GM12878 (cell line): ENCODE data around the gene GMDS. TPM values are rescaled to one million over a fixed set of nuclear protein-coding genes. Genes with fewer than 3 reads are reported as not detected.

Experiments used
- ATAC-seq: fragments of 200-7000 bp; cut with Tn5 transposase; 3 replicates; pipeline ENCODE4 v1.9.1; 2020; ENCODE audit warnings: mild to moderate bottlenecking, moderate library complexity
- BruUV-seq: library from RNA; stranded (reverse); fragments of 400-500 nt; replicated peaks from 2 replicates; lab custom pipeline; 2021; lab: Mats Ljungman, UMichigan
- CTCF ChIA-PET: fragments of 300-600 bp; sonication (Branson Sonifier 250); formaldehyde crosslinking; extraction: SDS; loops from one replicate; lab custom pipeline; 2021; ENCODE audit warnings: inconsistent platforms; lab: Yijun Ruan, JAX
- POLR2A ChIA-PET: fragments of 350-600 bp; formaldehyde crosslinking; extraction: SDS; loops from one replicate; lab custom pipeline; 2021; ENCODE audit warnings: inconsistent platforms; lab: Charles Lee
- RAD21 ChIA-PET: fragments of 300-600 bp; sonication (Branson Sonifier 250); formaldehyde crosslinking; loops from one replicate; lab custom pipeline; 2023; ENCODE audit warnings: antibody characterized with exemption; ENCODE audit not compliant: unreplicated experiment; lab: Charles Lee
- SMC1A ChIA-PET: fragments of 300-600 bp; sonication (Branson Sonifier 250); formaldehyde crosslinking; loops from one replicate; lab custom pipeline; 2023; ENCODE audit not compliant: unreplicated experiment, uncharacterized antibody; lab: Charles Lee
- DNase-seq: peaks from one replicate; pipeline ENCODE4 v3.0.0-alpha.2; 2011; ENCODE audit warnings: low read depth, low spot score
- FAIRE-seq: peaks from 3 replicates; lab custom pipeline; 2011; peaks lifted over from hg19 to GRCh38; lab: Jason Lieb, UNC
- H2AFZ ChIP-seq: 2 replicates; pipeline ENCODE4 v1.6.0; 2011; ENCODE audit warnings: low read depth, low read length, control low read depth; ENCODE audit not compliant: control insufficient read depth
- H3K27ac ChIP-seq: 2 replicates; pipeline ENCODE4 v1.5.1; 2011; ENCODE audit warnings: control low read depth; ENCODE audit not compliant: control insufficient read depth, insufficient read depth
- H3K27me3 ChIP-seq, 2 experiments: replicated peaks in 1 of 2; 2 replicates each; pipeline versions ENCODE4 v1.6.0 to v1.6.1; 2011; ENCODE audit warnings: low read length in 1 of 2; ENCODE audit not compliant: control insufficient read depth in 2 of 2, insufficient read depth in 2 of 2
- H3K36me3 ChIP-seq, 2 experiments: 2 replicates each; pipeline ENCODE4 v1.5.1; 2011; ENCODE audit warnings: low read length in 1 of 2; ENCODE audit not compliant: control insufficient read depth in 2 of 2, insufficient read depth in 2 of 2
- H3K4me1 ChIP-seq: 2 replicates; pipeline ENCODE4 v1.6.1; 2011; ENCODE audit warnings: mild to moderate bottlenecking, low read length, moderate library complexity, mixed read lengths; ENCODE audit not compliant: control insufficient read depth, insufficient read depth
- H3K4me2 ChIP-seq: 2 replicates; pipeline ENCODE4 v1.6.0; 2011; ENCODE audit warnings: control low read depth; ENCODE audit not compliant: control insufficient read depth, insufficient read depth
- H3K4me3 ChIP-seq: fragments of 200-600 bp; sonication (generic); 2 replicates; pipeline ENCODE4 v1.5.1; 2016
- H3K79me2 ChIP-seq: 2 replicates; pipeline ENCODE4 v1.6.0; 2011; ENCODE audit warnings: low read length; ENCODE audit not compliant: control insufficient read depth, insufficient read depth
- H3K9ac ChIP-seq: 2 replicates; pipeline ENCODE4 v1.8.0; 2011; ENCODE audit warnings: low read length, control low read depth, mixed read lengths; ENCODE audit not compliant: control insufficient read depth, insufficient read depth
- H3K9me3 ChIP-seq: replicated peaks from 3 replicates; pipeline ENCODE4 v1.5.1; 2011; ENCODE audit warnings: mild to moderate bottlenecking, low read length; ENCODE audit not compliant: control insufficient read depth, insufficient read depth
- H4K20me1 ChIP-seq: 2 replicates; pipeline ENCODE4 v1.6.0; 2011; ENCODE audit not compliant: control insufficient read depth, insufficient read depth
- E4F1 ChIP-seq: fragments of 450-650 bp; IDR thresholded peaks from 2 replicates; pipeline ENCODE4 v1.6.1; 2018; ENCODE audit warnings: borderline replicate concordance, mild to moderate bottlenecking; ENCODE audit not compliant: partially characterized antibody
- IKZF1 ChIP-seq: fragments of 450-650 bp; conservative IDR thresholded peaks from 2 replicates; pipeline ENCODE4 v1.6.1; 2017; ENCODE audit warnings: antibody characterized with exemption, mild to moderate bottlenecking
- MTA2 ChIP-seq: fragments of 450-650 bp; IDR thresholded peaks from 2 replicates; pipeline ENCODE4 v1.6.1; 2016; ENCODE audit warnings: low read depth, mild to moderate bottlenecking, moderate library complexity
- NFIC ChIP-seq: IDR thresholded peaks from 2 replicates; pipeline ENCODE4 v1.6.1; 2012; ENCODE audit warnings: low read depth, mild to moderate bottlenecking, inconsistent platforms, low read length, moderate library complexity
- RAD51 ChIP-seq: fragments of 450-650 bp; IDR thresholded peaks from 2 replicates; pipeline ENCODE4 v1.6.1; 2016; ENCODE audit warnings: moderate library complexity, mild to moderate bottlenecking, inconsistent platforms
- SMC3 ChIP-seq: IDR thresholded peaks from 2 replicates; pipeline ENCODE4 v1.6.1; 2011; ENCODE audit warnings: low read length, improper control_type of control experiment, borderline replicate concordance
- SP1 ChIP-seq: IDR thresholded peaks from one replicate; pipeline ENCODE4 v1.6.1; 2011; ENCODE audit warnings: low read depth, low read length
- YY1 ChIP-seq: IDR thresholded peaks from 2 replicates; pipeline ENCODE4 v1.6.1; 2011; ENCODE audit warnings: low read depth, mild to moderate bottlenecking, low read length
- ZNF384 ChIP-seq: IDR thresholded peaks from 2 replicates; pipeline ENCODE4 v1.6.1; 2012; ENCODE audit warnings: low read depth, mild to moderate bottlenecking, low read length, improper control_type of control experiment, borderline replicate concordance
- WGBS: methylation state at CpG from one replicate; pipeline ENCODE4 v1.1.6; 2016; ENCODE audit warnings: low lambda C conversion rate; ENCODE audit not compliant: insufficient replicate concordance, insufficient coverage; ENCODE audit errors: missing lambda C conversion rate; 5-methylcytosine and 5-hydroxymethylcytosine counted together
- in situ Hi-C: fragments of 300-500 bp; cut with MboI; formaldehyde crosslinking; loops from 9 replicates; pipeline ENCODE4 v1.14.3; 2018; ENCODE audit warnings: mixed read lengths
- intact Hi-C: fragments of 100-400 bp; cut with micrococcal nuclease; formaldehyde crosslinking; loops from one replicate; pipeline ENCODE4 v1.14.2; 2022; ENCODE audit not compliant: unreplicated experiment
- polyA plus RNA-seq, 11 experiments: library from polyadenylated mRNA; depleted of rRNA in 4 of 11; unstranded in 6 of 11; stranded (reverse) in 5 of 11; fragments of >200 nt; fragmentation: Nextera tagmentation in 4 of 11; fragmentation: Illumina TruSeq in 1 of 11; extraction: Ambion mirVana in 4 of 11; extraction: Trizol in 1 of 11; gene quantifications; 1 replicate in 1 of 11; 2 replicates in 10 of 11; pipeline versions ENCODE4 v1.2.1 to v1.2.3, GENCODE V29; 2011 to 2016; ENCODE audit warnings: inconsistent platforms in 2 of 11, missing spikeins in 2 of 11, low read depth in 1 of 11
- total RNA-seq, 4 experiments: library from RNA; depleted of rRNA in 3 of 4; stranded (reverse); fragments of >200 nt in 3 of 4; fragmentation: Illumina TruSeq in 1 of 4; extraction: Trizol in 1 of 4; gene quantifications; 2 replicates each; pipeline versions ENCODE4 v1.2.1 to v1.2.3, GENCODE V29; 2013 to 2021
- TF ChIP-seq, protein P1 (sequence below): fragments of 450-650 bp; IDR thresholded peaks from 2 replicates; pipeline ENCODE4 v1.6.1; 2017; ENCODE audit warnings: mild to moderate bottlenecking
- TF ChIP-seq, protein P2 (sequence below): IDR thresholded peaks from 2 replicates; pipeline ENCODE4 v1.6.1; 2012; ENCODE audit warnings: improper control_type of control experiment, low read depth, low read length; ENCODE audit not compliant: insufficient replicate concordance
- TF ChIP-seq, protein P3 (sequence below): IDR thresholded peaks from 2 replicates; pipeline ENCODE4 v1.6.1; 2012; ENCODE audit warnings: mild to moderate bottlenecking, low read depth, low read length

GMDS gene
- total and polyA plus RNA-seq, 10 of the 15 experiments (the other 5 are each of a cell fraction or from before 2014, with no cell fraction given), result 0.61 to 53.8 (median 29.3) TPM

DNA sequence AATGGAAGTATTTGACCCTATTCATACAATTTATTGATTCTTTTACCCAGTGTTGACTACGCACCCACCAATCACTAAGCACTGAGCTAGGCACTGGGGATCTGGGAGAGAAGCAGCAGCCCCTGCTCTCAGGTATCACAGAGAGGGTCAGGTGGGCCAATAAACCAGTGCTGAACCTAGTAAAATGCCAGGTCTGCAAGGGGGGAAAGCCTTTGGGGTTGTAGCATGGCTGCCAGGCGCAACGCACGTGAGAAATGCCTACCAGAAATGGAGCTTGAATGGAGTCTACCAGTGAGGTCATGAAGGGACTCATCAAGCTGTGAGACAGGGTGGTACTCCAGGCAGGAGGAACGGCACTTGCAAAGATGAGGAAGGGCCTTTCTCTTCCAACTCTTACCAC lies 313.6 kb downstream of the GMDS start:
- in situ Hi-C loops, result no loop called here
- FAIRE-seq, result no peak
- no peak overlapping the region for H3K4me3 ChIP-seq
- no peak overlapping the region for H3K9ac ChIP-seq
- no TSS peak for BruUV-seq
- no peak for DNase-seq
- no peak for ATAC-seq
- ChIA-PET RAD21 (no interaction called here), CTCF (no interaction called here), POLR2A (no interaction called here), SMC1A (no interaction called here)
- intact Hi-C loops, result no loop called here
- WGBS, result 96% methylated on average over 5 of the region's 5 CpGs
- H3K27ac ChIP-seq, result no peak overlapping the region
- H3K9me3 ChIP-seq, result no peaks in the 10 kb centered on the region; the same call in 1 of the 3 replicates
- no peaks in the 10 kb centered on the region for H3K36me3 ChIP-seq
- H3K27me3 ChIP-seq, result no peaks in the 10 kb centered on the region
- H3K4me2 ChIP-seq, result no peak overlapping the region
- no peaks in the 10 kb centered on the region for H4K20me1 ChIP-seq
- H2AFZ ChIP-seq, result no peak overlapping the region
- no peaks in the 10 kb centered on the region for H3K4me1 ChIP-seq
- no peaks in the 10 kb centered on the region for H3K79me2 ChIP-seq
- TF ChIP-seq IKZF1 (no peak), SP1 (no peak), YY1 (no peak), ZNF384 (no peak), E4F1 (no peak), SMC3 (no peak), NFIC (no peak), MTA2 (no peak), RAD51 (no peak)
- TF ChIP-seq, protein P1, sequence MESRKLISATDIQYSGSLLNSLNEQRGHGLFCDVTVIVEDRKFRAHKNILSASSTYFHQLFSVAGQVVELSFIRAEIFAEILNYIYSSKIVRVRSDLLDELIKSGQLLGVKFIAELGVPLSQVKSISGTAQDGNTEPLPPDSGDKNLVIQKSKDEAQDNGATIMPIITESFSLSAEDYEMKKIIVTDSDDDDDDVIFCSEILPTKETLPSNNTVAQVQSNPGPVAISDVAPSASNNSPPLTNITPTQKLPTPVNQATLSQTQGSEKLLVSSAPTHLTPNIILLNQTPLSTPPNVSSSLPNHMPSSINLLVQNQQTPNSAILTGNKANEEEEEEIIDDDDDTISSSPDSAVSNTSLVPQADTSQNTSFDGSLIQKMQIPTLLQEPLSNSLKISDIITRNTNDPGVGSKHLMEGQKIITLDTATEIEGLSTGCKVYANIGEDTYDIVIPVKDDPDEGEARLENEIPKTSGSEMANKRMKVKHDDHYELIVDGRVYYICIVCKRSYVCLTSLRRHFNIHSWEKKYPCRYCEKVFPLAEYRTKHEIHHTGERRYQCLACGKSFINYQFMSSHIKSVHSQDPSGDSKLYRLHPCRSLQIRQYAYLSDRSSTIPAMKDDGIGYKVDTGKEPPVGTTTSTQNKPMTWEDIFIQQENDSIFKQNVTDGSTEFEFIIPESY, result no peak
- TF ChIP-seq, protein P2, sequence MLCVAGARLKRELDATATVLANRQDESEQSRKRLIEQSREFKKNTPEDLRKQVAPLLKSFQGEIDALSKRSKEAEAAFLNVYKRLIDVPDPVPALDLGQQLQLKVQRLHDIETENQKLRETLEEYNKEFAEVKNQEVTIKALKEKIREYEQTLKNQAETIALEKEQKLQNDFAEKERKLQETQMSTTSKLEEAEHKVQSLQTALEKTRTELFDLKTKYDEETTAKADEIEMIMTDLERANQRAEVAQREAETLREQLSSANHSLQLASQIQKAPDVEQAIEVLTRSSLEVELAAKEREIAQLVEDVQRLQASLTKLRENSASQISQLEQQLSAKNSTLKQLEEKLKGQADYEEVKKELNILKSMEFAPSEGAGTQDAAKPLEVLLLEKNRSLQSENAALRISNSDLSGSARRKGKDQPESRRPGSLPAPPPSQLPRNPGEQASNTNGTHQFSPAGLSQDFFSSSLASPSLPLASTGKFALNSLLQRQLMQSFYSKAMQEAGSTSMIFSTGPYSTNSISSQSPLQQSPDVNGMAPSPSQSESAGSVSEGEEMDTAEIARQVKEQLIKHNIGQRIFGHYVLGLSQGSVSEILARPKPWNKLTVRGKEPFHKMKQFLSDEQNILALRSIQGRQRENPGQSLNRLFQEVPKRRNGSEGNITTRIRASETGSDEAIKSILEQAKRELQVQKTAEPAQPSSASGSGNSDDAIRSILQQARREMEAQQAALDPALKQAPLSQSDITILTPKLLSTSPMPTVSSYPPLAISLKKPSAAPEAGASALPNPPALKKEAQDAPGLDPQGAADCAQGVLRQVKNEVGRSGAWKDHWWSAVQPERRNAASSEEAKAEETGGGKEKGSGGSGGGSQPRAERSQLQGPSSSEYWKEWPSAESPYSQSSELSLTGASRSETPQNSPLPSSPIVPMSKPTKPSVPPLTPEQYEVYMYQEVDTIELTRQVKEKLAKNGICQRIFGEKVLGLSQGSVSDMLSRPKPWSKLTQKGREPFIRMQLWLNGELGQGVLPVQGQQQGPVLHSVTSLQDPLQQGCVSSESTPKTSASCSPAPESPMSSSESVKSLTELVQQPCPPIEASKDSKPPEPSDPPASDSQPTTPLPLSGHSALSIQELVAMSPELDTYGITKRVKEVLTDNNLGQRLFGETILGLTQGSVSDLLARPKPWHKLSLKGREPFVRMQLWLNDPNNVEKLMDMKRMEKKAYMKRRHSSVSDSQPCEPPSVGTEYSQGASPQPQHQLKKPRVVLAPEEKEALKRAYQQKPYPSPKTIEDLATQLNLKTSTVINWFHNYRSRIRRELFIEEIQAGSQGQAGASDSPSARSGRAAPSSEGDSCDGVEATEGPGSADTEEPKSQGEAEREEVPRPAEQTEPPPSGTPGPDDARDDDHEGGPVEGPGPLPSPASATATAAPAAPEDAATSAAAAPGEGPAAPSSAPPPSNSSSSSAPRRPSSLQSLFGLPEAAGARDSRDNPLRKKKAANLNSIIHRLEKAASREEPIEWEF, result no peak
- TF ChIP-seq, protein P3, sequence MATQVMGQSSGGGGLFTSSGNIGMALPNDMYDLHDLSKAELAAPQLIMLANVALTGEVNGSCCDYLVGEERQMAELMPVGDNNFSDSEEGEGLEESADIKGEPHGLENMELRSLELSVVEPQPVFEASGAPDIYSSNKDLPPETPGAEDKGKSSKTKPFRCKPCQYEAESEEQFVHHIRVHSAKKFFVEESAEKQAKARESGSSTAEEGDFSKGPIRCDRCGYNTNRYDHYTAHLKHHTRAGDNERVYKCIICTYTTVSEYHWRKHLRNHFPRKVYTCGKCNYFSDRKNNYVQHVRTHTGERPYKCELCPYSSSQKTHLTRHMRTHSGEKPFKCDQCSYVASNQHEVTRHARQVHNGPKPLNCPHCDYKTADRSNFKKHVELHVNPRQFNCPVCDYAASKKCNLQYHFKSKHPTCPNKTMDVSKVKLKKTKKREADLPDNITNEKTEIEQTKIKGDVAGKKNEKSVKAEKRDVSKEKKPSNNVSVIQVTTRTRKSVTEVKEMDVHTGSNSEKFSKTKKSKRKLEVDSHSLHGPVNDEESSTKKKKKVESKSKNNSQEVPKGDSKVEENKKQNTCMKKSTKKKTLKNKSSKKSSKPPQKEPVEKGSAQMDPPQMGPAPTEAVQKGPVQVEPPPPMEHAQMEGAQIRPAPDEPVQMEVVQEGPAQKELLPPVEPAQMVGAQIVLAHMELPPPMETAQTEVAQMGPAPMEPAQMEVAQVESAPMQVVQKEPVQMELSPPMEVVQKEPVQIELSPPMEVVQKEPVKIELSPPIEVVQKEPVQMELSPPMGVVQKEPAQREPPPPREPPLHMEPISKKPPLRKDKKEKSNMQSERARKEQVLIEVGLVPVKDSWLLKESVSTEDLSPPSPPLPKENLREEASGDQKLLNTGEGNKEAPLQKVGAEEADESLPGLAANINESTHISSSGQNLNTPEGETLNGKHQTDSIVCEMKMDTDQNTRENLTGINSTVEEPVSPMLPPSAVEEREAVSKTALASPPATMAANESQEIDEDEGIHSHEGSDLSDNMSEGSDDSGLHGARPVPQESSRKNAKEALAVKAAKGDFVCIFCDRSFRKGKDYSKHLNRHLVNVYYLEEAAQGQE, result no peak
